D721Med (cell line): ENCODE measurements around the gene SLC13A3.

Source experiments
- DNase-seq: peaks from one replicate; pipeline ENCODE4 v3.0.0; 2011; ENCODE audit warnings: low spot score; ENCODE audit not compliant: insufficient read length
- FAIRE-seq: peaks from 2 replicates; lab custom pipeline; 2011; peaks lifted over from hg19 to GRCh38; lab: Jason Lieb, UNC
- CTCF ChIP-seq: IDR thresholded peaks from 2 replicates; pipeline ENCODE4 v1.5.1; 2012; ENCODE audit warnings: mild to moderate bottlenecking, control low read depth; ENCODE audit not compliant: insufficient read depth; ENCODE audit errors: missing control alignments

SLC13A3 gene

GRCh38 chr20:46663531-46663930 is 12.3 kb upstream of the SLC13A3 start:
- TF ChIP-seq CTCF: no peak
- DNase-seq (no peak), FAIRE-seq (no peak)

GRCh38 chr20:46661659-46662058 is 10.4 kb upstream of the SLC13A3 start:
- no peak for DNase-seq
- TF ChIP-seq CTCF: no peak
- no peak for FAIRE-seq

- no peak for TF ChIP-seq CTCF
- FAIRE-seq (no peak), DNase-seq (no peak)
Observed at GRCh38 chr20:46660487-46660886, 9.2 kb upstream of the SLC13A3 start.

GRCh38 chr20:46657618-46658017 is 6.4 kb upstream of the SLC13A3 start:
- DNase-seq (no peak), FAIRE-seq (no peak)
- TF ChIP-seq CTCF: no peak

GRCh38 chr20:46657137-46657536 is 5.9 kb upstream of the SLC13A3 start:
- FAIRE-seq (no peak), DNase-seq (no peak)
- TF ChIP-seq CTCF: no peak

GRCh38 chr20:46652699-46653098 is 1.4 kb upstream of the SLC13A3 start:
- no peak for FAIRE-seq
- no peak for DNase-seq
- no peak for TF ChIP-seq CTCF

GRCh38 chr20:46650575-46651090 is 626 bp downstream of the SLC13A3 start:
- no peak for TF ChIP-seq CTCF
- no peak for FAIRE-seq
- no peak for DNase-seq
